ENCODE measurements around the gene MRAS.

MRAS gene

GRCh38 chr3:138367326-138367850 lies 19.0 kb downstream of the MRAS start:
- TF ChIP-seq POLR2A (IDR thresholded peaks at IDR 0.05; ENCODE audit: extremely low read depth, insufficient read length), result no peak
- no peak for TF ChIP-seq MAX (IDR thresholded peaks at IDR 0.05; ENCODE audit: low read depth, low read length)
- no peak for TF ChIP-seq CTCF (IDR thresholded peaks at IDR 0.05; ENCODE audit: low read depth, low read length)
- TF ChIP-seq MYC (IDR thresholded peaks at IDR 0.05; ENCODE audit: low read depth, low read length), result no peak
- H3K4me3 ChIP-seq (ENCODE audit: low read depth, low read length), result no peak overlapping the region
- no peak for DNase-seq (ENCODE audit: low read depth)

GRCh38 chr3:138367911-138368310 lies 19.5 kb downstream of the MRAS start:
- H3K4me3 ChIP-seq (ENCODE audit: low read depth, low read length), result no peak overlapping the region
- TF ChIP-seq CTCF (IDR thresholded peaks at IDR 0.05; ENCODE audit: low read depth, low read length), result no peak
- no peak for TF ChIP-seq MAX (IDR thresholded peaks at IDR 0.05; ENCODE audit: low read depth, low read length)
- no peak for TF ChIP-seq POLR2A (IDR thresholded peaks at IDR 0.05; ENCODE audit: extremely low read depth, insufficient read length)
- TF ChIP-seq MYC (IDR thresholded peaks at IDR 0.05; ENCODE audit: low read depth, low read length), result no peak
- DNase-seq (ENCODE audit: low read depth), result peak; percentile 43

- no peak for DNase-seq (ENCODE audit: low read depth)
- no peak for TF ChIP-seq CTCF (IDR thresholded peaks at IDR 0.05; ENCODE audit: low read depth, low read length)
- no peak for TF ChIP-seq MYC (IDR thresholded peaks at IDR 0.05; ENCODE audit: low read depth, low read length)
- no peak for TF ChIP-seq MAX (IDR thresholded peaks at IDR 0.05; ENCODE audit: low read depth, low read length)
- no peak for TF ChIP-seq POLR2A (IDR thresholded peaks at IDR 0.05; ENCODE audit: extremely low read depth, insufficient read length)
- H3K4me3 ChIP-seq (ENCODE audit: low read depth, low read length), result no peak overlapping the region
Measured at GRCh38 chr3:138369151-138369900, 20.9 kb downstream of the MRAS start.

- TF ChIP-seq MAX (IDR thresholded peaks at IDR 0.05; ENCODE audit: low read depth, low read length) (no peak), MYC (IDR thresholded peaks at IDR 0.05; ENCODE audit: low read depth, low read length) (no peak), CTCF (IDR thresholded peaks at IDR 0.05; ENCODE audit: low read depth, low read length) (no peak), POLR2A (IDR thresholded peaks at IDR 0.05; ENCODE audit: extremely low read depth, insufficient read length) (no peak)
- no peak for DNase-seq (ENCODE audit: low read depth)
- no peak overlapping the region for H3K4me3 ChIP-seq (ENCODE audit: low read depth, low read length)
Measured at GRCh38 chr3:138370321-138370720, 21.9 kb downstream of the MRAS start.

GRCh38 chr3:138371070-138371965 lies 22.9 kb downstream of the MRAS start:
- DNase-seq (ENCODE audit: low read depth), result peak; percentile 47
- no peak overlapping the region for H3K4me3 ChIP-seq (ENCODE audit: low read depth, low read length)
- TF ChIP-seq MAX (IDR thresholded peaks at IDR 0.05; ENCODE audit: low read depth, low read length), result no peak
- TF ChIP-seq CTCF (IDR thresholded peaks at IDR 0.05; ENCODE audit: low read depth, low read length), result no peak
- TF ChIP-seq POLR2A (IDR thresholded peaks at IDR 0.05; ENCODE audit: extremely low read depth, insufficient read length), result no peak
- TF ChIP-seq MYC (IDR thresholded peaks at IDR 0.05; ENCODE audit: low read depth, low read length), result no peak

All from NB4 (cell line).